WTC11 (cell line): ENCODE measurements around the gene B4GALT2. TPM values are rescaled to one million over a fixed set of nuclear protein-coding genes. Genes with fewer than 3 reads are reported as not detected.

Source experiments
- ATAC-seq: fragments of 200-7000 bp; cut with Tn5 transposase; 2 replicates; pipeline ENCODE4 v1.10.0; 2021; ENCODE audit warnings: mild to moderate bottlenecking, moderate library complexity
- CTCF ChIA-PET: fragments of 300-600 bp; sonication (Branson Sonifier 250); formaldehyde crosslinking; loops from one replicate; lab custom pipeline; 2021; ENCODE audit warnings: antibody characterized with exemption; lab: Charles Lee
- POLR2A ChIA-PET: fragments of 350-600 bp; sonication (Branson Sonifier 250); formaldehyde crosslinking; loops from one replicate; lab custom pipeline; 2021; ENCODE audit warnings: antibody characterized with exemption; lab: Charles Lee
- DNase-seq: peaks from one replicate; pipeline ENCODE4 v3.0.0; 2021; ENCODE audit warnings: low spot score
- H3K27ac Mint-ChIP-seq: 2 replicates; pipeline ENCODE4 v1.8.0; 2021; ENCODE audit warnings: mixed read lengths
- H3K27me3 Mint-ChIP-seq: 2 replicates; pipeline ENCODE4 v1.8.0; 2021; ENCODE audit warnings: low read depth, mild to moderate bottlenecking, moderate library complexity, mixed read lengths
- H3K36me3 Mint-ChIP-seq: 2 replicates; pipeline ENCODE4 v1.8.0; 2021; ENCODE audit warnings: mixed read lengths
- H3K4me1 Mint-ChIP-seq: 2 replicates; pipeline ENCODE4 v1.8.0; 2022; ENCODE audit warnings: mixed read lengths
- H3K4me3 Mint-ChIP-seq: 2 replicates; pipeline ENCODE4 v1.8.0; 2021; ENCODE audit warnings: mild to moderate bottlenecking, moderate library complexity, mixed read lengths
- H3K9me3 Mint-ChIP-seq: 2 replicates; pipeline ENCODE4 v1.8.0; 2021; ENCODE audit warnings: mixed read lengths
- ATF1 ChIP-seq: sonication (generic); formaldehyde crosslinking; IDR thresholded peaks from 2 replicates; pipeline ENCODE4 v1.8.1; 2023; ENCODE audit warnings: mild to moderate bottlenecking, moderate library complexity, missing genetic modification reagents
- CBFB ChIP-seq: sonication (generic); formaldehyde crosslinking; IDR thresholded peaks from 2 replicates; pipeline ENCODE4 v1.8.1; 2022; ENCODE audit warnings: mild to moderate bottlenecking, low read depth, missing genetic modification reagents
- ETV6 ChIP-seq: sonication (generic); formaldehyde crosslinking; IDR thresholded peaks from 2 replicates; pipeline ENCODE4 v1.8.1; 2022; ENCODE audit warnings: mild to moderate bottlenecking, missing genetic modification reagents
- GRHL2 ChIP-seq: fragments of 250-450 bp; sonication (Bioruptor Pico); IDR thresholded peaks from 2 replicates; pipeline ENCODE4 v1.8.0; 2022; ENCODE audit warnings: mild to moderate bottlenecking, moderate library complexity; ENCODE audit not compliant: insufficient replicate concordance, severe bottlenecking
- NR1H2 ChIP-seq: sonication (generic); formaldehyde crosslinking; IDR thresholded peaks from 2 replicates; pipeline ENCODE4 v1.9.0; 2021; ENCODE audit warnings: mild to moderate bottlenecking, moderate library complexity, missing genetic modification reagents
- SMAD3 ChIP-seq: sonication (generic); formaldehyde crosslinking; IDR thresholded peaks from 2 replicates; pipeline ENCODE4 v1.8.0; 2022; ENCODE audit warnings: missing genetic modification reagents, mild to moderate bottlenecking, borderline replicate concordance
- SMAD4 ChIP-seq: sonication (generic); formaldehyde crosslinking; IDR thresholded peaks from 2 replicates; pipeline ENCODE4 v1.8.0; 2022; ENCODE audit warnings: mild to moderate bottlenecking, missing genetic modification reagents
- ZNF232 ChIP-seq: sonication (generic); formaldehyde crosslinking; IDR thresholded peaks from 2 replicates; pipeline ENCODE4 v1.8.0; 2022; ENCODE audit warnings: mild to moderate bottlenecking, missing genetic modification reagents
- total RNA-seq: library from RNA; stranded (reverse); gene quantifications from 3 replicates; pipeline ENCODE4 v1.2.3, GENCODE V29; 2021
- TF ChIP-seq, protein P1 (sequence below): fragments of 250-450 bp; sonication (Bioruptor Pico); conservative IDR thresholded peaks from 2 replicates; pipeline ENCODE4 v1.9.0; 2021; ENCODE audit warnings: mild to moderate bottlenecking
- TF ChIP-seq, protein P2 (sequence below): sonication (generic); formaldehyde crosslinking; IDR thresholded peaks from 2 replicates; pipeline ENCODE4 v1.8.0; 2023; ENCODE audit warnings: missing genetic modification reagents, mild to moderate bottlenecking, borderline replicate concordance
- TF ChIP-seq, protein P3 (sequence below): sonication (generic); formaldehyde crosslinking; IDR thresholded peaks from 2 replicates; pipeline ENCODE4 v1.8.0; 2023; ENCODE audit warnings: mild to moderate bottlenecking, missing genetic modification reagents
- TF ChIP-seq, protein P4 (sequence below): sonication (generic); formaldehyde crosslinking; IDR thresholded peaks from 2 replicates; pipeline ENCODE4 v1.8.1; 2022; ENCODE audit warnings: mild to moderate bottlenecking, missing genetic modification reagents, moderate library complexity, borderline replicate concordance
- TF ChIP-seq, protein P5 (sequence below): sonication (generic); formaldehyde crosslinking; IDR thresholded peaks from 2 replicates; pipeline ENCODE4 v1.8.1; 2022; ENCODE audit warnings: missing genetic modification reagents, borderline replicate concordance
- TF ChIP-seq, protein P6 (sequence below): sonication (generic); formaldehyde crosslinking; conservative IDR thresholded peaks from 2 replicates; pipeline ENCODE4 v1.8.1; 2023; ENCODE audit warnings: mild to moderate bottlenecking, low read depth, missing genetic modification reagents, moderate library complexity
- TF ChIP-seq, protein P7 (sequence below): sonication (generic); formaldehyde crosslinking; IDR thresholded peaks from 2 replicates; pipeline ENCODE4 v1.8.1; 2023; ENCODE audit warnings: mild to moderate bottlenecking, missing genetic modification reagents, moderate library complexity
- TF ChIP-seq, protein P8 (sequence below): sonication (generic); formaldehyde crosslinking; IDR thresholded peaks from 2 replicates; pipeline ENCODE4 v1.8.0; 2022; ENCODE audit warnings: mild to moderate bottlenecking, missing genetic modification reagents
- TF ChIP-seq, protein P9 (sequence below): fragments of 250-450 bp; sonication (Bioruptor Pico); IDR thresholded peaks from 2 replicates; pipeline ENCODE4 v1.8.0; 2021; ENCODE audit warnings: mild to moderate bottlenecking

The B4GALT2 gene
- total RNA-seq, 1 experiment from 2014 or later = 66.7 TPM

DNA sequence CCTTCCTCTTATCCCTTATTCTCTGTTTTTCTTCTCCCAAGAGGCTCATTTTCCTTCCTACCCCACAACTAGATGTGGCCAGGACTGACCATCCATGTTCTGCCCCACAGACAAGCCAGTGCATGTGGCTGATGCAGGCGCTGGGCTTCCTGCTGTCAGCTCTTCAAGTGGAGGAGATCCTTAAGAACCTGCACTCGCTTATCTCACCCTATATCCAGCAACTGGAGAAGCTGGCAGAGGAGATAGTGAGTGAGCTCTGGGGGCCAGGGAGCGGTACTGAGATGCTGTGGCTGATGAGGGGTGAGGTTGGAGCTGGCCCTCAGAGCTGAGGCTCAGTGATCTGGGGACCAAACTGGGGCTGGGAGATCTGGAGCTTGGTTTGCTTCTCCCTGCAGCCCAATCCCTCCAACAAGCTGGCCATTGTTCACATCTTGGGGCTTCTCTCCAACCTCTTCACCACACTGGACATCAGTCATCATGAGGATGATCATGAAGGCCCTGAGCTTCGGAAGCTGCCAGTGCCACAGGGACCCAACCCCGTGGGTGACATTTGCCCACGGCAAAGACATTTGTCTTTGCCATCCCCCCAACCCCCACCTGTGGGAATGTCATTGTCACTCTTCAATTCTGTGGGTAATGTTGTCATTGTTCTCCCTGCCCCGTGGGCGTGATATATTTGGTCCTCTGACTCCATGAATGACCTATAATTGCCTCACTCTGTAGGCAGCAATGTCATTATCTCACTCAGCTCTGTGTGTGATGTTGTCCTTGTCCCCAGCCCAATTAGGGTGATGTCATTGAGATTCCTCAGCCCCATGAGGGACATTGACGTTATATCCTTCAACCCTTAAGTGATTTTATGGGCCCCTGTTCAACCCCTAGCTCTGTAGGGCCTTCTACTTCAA is 20.4 kb upstream of the B4GALT2 start:
- ChIA-PET POLR2A (no interaction called here), CTCF (interaction anchor here (1.2 to 1.6 kb wide), 3 partner anchors 11 to 22 kb away, joined by 3 read pairs; partner anchors contain the start of gene DPH2)
- Mint-ChIP-seq H3K27me3 (no peaks in the 10 kb centered on the region), H3K27ac (no peak overlapping the region), H3K4me1 (peaks cover 2% of the 10 kb centered on the region), H3K36me3 (peaks cover 8% of the 10 kb centered on the region; the same call in 1 of the 2 replicates), H3K9me3 (no peaks in the 10 kb centered on the region), H3K4me3 (no peak overlapping the region)
- ATAC-seq (no peak), DNase-seq (no peak)
- TF ChIP-seq, protein P1, sequence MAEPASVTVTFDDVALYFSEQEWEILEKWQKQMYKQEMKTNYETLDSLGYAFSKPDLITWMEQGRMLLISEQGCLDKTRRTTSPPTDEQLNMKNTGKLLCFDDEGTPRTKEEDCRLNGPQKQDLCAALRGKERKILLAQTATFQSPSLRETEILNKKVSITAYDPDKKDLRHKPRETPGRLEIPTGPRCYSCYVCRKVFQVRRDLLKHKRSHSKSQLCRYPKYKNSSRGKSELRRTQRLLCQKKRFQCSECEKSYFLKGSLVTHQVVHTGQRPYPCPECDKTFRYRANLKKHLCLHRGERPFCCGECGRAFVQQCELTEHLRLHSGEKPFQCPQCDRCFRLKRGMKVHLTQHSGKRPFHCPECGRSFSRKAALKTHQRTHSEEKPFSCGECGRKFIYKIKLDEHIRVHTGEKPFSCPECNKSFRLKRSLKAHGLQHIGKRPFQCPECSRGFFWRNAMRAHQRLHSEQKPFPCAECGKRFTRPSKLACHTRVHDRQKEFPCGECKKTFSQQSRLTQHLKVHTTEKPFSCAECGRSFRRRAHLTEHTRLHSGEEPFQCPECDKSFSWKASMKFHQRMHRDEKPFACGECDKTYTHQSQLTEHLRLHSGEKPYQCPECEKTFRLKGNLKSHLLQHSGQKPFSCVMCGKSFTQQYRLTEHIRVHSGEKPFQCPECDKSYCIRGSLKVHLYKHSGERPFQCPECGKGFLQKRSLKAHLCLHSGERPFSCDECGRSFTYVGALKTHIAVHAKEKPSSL (CRISPR knock-in tag) = no peak
- TF ChIP-seq, protein P2, sequence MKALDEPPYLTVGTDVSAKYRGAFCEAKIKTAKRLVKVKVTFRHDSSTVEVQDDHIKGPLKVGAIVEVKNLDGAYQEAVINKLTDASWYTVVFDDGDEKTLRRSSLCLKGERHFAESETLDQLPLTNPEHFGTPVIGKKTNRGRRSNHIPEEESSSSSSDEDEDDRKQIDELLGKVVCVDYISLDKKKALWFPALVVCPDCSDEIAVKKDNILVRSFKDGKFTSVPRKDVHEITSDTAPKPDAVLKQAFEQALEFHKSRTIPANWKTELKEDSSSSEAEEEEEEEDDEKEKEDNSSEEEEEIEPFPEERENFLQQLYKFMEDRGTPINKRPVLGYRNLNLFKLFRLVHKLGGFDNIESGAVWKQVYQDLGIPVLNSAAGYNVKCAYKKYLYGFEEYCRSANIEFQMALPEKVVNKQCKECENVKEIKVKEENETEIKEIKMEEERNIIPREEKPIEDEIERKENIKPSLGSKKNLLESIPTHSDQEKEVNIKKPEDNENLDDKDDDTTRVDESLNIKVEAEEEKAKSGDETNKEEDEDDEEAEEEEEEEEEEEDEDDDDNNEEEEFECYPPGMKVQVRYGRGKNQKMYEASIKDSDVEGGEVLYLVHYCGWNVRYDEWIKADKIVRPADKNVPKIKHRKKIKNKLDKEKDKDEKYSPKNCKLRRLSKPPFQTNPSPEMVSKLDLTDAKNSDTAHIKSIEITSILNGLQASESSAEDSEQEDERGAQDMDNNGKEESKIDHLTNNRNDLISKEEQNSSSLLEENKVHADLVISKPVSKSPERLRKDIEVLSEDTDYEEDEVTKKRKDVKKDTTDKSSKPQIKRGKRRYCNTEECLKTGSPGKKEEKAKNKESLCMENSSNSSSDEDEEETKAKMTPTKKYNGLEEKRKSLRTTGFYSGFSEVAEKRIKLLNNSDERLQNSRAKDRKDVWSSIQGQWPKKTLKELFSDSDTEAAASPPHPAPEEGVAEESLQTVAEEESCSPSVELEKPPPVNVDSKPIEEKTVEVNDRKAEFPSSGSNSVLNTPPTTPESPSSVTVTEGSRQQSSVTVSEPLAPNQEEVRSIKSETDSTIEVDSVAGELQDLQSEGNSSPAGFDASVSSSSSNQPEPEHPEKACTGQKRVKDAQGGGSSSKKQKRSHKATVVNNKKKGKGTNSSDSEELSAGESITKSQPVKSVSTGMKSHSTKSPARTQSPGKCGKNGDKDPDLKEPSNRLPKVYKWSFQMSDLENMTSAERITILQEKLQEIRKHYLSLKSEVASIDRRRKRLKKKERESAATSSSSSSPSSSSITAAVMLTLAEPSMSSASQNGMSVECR = no peak
- TF ChIP-seq, protein P3, sequence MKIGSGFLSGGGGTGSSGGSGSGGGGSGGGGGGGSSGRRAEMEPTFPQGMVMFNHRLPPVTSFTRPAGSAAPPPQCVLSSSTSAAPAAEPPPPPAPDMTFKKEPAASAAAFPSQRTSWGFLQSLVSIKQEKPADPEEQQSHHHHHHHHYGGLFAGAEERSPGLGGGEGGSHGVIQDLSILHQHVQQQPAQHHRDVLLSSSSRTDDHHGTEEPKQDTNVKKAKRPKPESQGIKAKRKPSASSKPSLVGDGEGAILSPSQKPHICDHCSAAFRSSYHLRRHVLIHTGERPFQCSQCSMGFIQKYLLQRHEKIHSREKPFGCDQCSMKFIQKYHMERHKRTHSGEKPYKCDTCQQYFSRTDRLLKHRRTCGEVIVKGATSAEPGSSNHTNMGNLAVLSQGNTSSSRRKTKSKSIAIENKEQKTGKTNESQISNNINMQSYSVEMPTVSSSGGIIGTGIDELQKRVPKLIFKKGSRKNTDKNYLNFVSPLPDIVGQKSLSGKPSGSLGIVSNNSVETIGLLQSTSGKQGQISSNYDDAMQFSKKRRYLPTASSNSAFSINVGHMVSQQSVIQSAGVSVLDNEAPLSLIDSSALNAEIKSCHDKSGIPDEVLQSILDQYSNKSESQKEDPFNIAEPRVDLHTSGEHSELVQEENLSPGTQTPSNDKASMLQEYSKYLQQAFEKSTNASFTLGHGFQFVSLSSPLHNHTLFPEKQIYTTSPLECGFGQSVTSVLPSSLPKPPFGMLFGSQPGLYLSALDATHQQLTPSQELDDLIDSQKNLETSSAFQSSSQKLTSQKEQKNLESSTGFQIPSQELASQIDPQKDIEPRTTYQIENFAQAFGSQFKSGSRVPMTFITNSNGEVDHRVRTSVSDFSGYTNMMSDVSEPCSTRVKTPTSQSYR = no peak
- TF ChIP-seq ZNF232 (CRISPR knock-in tag) (no peak), ATF1 (CRISPR knock-in tag) (no peak), CBFB (CRISPR knock-in tag) (no peak), SMAD3 (CRISPR knock-in tag) (no peak), ETV6 (CRISPR knock-in tag) (no peak), SMAD4 (CRISPR knock-in tag) (no peak), GRHL2 (CRISPR knock-in tag) (no peak), NR1H2 (CRISPR knock-in tag) (no peak)
- TF ChIP-seq, protein P4, sequence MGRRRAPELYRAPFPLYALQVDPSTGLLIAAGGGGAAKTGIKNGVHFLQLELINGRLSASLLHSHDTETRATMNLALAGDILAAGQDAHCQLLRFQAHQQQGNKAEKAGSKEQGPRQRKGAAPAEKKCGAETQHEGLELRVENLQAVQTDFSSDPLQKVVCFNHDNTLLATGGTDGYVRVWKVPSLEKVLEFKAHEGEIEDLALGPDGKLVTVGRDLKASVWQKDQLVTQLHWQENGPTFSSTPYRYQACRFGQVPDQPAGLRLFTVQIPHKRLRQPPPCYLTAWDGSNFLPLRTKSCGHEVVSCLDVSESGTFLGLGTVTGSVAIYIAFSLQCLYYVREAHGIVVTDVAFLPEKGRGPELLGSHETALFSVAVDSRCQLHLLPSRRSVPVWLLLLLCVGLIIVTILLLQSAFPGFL = no peak
- TF ChIP-seq, protein P5, sequence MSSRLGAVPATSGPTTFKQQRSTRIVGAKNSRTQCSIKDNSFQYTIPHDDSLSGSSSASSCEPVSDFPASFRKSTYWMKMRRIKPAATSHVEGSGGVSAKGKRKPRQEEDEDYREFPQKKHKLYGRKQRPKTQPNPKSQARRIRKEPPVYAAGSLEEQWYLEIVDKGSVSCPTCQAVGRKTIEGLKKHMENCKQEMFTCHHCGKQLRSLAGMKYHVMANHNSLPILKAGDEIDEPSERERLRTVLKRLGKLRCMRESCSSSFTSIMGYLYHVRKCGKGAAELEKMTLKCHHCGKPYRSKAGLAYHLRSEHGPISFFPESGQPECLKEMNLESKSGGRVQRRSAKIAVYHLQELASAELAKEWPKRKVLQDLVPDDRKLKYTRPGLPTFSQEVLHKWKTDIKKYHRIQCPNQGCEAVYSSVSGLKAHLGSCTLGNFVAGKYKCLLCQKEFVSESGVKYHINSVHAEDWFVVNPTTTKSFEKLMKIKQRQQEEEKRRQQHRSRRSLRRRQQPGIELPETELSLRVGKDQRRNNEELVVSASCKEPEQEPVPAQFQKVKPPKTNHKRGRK (CRISPR knock-in tag) = no peak
- TF ChIP-seq, protein P6, sequence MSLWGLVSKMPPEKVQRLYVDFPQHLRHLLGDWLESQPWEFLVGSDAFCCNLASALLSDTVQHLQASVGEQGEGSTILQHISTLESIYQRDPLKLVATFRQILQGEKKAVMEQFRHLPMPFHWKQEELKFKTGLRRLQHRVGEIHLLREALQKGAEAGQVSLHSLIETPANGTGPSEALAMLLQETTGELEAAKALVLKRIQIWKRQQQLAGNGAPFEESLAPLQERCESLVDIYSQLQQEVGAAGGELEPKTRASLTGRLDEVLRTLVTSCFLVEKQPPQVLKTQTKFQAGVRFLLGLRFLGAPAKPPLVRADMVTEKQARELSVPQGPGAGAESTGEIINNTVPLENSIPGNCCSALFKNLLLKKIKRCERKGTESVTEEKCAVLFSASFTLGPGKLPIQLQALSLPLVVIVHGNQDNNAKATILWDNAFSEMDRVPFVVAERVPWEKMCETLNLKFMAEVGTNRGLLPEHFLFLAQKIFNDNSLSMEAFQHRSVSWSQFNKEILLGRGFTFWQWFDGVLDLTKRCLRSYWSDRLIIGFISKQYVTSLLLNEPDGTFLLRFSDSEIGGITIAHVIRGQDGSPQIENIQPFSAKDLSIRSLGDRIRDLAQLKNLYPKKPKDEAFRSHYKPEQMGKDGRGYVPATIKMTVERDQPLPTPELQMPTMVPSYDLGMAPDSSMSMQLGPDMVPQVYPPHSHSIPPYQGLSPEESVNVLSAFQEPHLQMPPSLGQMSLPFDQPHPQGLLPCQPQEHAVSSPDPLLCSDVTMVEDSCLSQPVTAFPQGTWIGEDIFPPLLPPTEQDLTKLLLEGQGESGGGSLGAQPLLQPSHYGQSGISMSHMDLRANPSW (CRISPR knock-in tag) = no peak
- TF ChIP-seq, protein P7, sequence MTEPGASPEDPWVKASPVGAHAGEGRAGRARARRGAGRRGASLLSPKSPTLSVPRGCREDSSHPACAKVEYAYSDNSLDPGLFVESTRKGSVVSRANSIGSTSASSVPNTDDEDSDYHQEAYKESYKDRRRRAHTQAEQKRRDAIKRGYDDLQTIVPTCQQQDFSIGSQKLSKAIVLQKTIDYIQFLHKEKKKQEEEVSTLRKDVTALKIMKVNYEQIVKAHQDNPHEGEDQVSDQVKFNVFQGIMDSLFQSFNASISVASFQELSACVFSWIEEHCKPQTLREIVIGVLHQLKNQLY (CRISPR knock-in tag) = no peak
- TF ChIP-seq, protein P8, sequence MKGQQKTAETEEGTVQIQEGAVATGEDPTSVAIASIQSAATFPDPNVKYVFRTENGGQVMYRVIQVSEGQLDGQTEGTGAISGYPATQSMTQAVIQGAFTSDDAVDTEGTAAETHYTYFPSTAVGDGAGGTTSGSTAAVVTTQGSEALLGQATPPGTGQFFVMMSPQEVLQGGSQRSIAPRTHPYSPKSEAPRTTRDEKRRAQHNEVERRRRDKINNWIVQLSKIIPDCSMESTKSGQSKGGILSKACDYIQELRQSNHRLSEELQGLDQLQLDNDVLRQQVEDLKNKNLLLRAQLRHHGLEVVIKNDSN (CRISPR knock-in tag) = no peak
- TF ChIP-seq, protein P9, sequence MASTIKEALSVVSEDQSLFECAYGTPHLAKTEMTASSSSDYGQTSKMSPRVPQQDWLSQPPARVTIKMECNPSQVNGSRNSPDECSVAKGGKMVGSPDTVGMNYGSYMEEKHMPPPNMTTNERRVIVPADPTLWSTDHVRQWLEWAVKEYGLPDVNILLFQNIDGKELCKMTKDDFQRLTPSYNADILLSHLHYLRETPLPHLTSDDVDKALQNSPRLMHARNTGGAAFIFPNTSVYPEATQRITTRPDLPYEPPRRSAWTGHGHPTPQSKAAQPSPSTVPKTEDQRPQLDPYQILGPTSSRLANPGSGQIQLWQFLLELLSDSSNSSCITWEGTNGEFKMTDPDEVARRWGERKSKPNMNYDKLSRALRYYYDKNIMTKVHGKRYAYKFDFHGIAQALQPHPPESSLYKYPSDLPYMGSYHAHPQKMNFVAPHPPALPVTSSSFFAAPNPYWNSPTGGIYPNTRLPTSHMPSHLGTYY (CRISPR knock-in tag) = no peak
